GM10248 (cell line): ENCODE measurements around the gene HELZ2.

Experiments used
- CTCF ChIA-PET: fragments of 300-600 bp; sonication (Branson Sonifier 250); formaldehyde crosslinking; extraction: SDS; loops from one replicate; lab custom pipeline; 2021; ENCODE audit warnings: antibody characterized with exemption; lab: Yijun Ruan, JAX
- POLR2A ChIA-PET: fragments of 350-650 bp; sonication (Branson Sonifier 250); formaldehyde crosslinking; extraction: SDS; loops from one replicate; lab custom pipeline; 2020; ENCODE audit warnings: antibody characterized with exemption; lab: Yijun Ruan, JAX
- DNase-seq: peaks from one replicate; pipeline ENCODE4 v3.0.0; 2012; ENCODE audit errors: extremely low spot score
- TF ChIP-seq, protein P1 (sequence below): IDR thresholded peaks from 2 replicates; pipeline ENCODE4 v1.5.1; 2012; ENCODE audit warnings: mild to moderate bottlenecking, low read depth; ENCODE audit errors: extremely low read depth, missing control alignments, control extremely low read depth

Gene HELZ2

DNA sequence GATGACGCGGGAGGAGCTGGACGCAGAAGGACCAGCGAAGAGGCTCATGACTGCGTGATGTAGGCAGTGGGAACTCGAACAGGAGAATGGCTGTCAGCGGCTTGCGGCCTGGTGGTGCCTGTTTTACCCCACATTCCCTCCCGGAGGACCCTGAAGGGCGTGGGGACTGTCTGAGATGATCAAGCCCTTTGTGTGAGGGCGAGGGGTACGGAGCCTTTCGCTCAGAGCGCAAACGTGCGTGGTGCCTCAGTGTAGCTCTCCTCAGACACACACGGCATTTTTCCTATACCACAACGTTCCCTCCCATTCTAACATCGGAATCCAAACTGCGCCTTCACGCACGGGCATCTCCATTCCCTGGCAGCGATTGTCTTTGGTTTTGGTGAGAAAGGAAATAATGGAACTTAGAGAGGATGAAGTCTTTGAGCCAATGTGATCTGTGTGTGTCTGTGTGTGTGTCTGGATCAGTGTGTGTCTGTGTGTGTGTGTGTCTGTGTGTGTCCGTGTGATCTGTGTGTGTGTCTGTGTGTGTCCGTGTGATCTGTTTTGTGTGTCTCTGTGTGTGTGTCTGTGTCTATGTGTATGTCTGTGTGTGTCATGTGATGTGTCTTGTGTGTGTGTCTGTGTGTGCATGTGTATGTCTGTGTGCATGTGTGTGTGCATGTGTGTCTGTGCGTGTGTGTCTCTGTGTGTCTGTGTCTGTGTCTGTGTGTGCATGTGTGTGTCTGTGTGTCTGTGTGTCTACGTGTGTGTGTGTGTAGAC is 42.2 kb downstream of the HELZ2 start:
- no peak for DNase-seq
- POLR2A ChIA-PET: interaction anchor here (0.5 to 0.6 kb wide), 2 partner anchors 12 to 100 kb away, joined by 3 to 5 read pairs; no protein-coding TSS in a partner anchor
- CTCF ChIA-PET: interaction anchor here (1.3 kb wide), 1 partner anchor 10 kb away, joined by 3 read pairs; no protein-coding TSS in a partner anchor
- TF ChIP-seq, protein P1, sequence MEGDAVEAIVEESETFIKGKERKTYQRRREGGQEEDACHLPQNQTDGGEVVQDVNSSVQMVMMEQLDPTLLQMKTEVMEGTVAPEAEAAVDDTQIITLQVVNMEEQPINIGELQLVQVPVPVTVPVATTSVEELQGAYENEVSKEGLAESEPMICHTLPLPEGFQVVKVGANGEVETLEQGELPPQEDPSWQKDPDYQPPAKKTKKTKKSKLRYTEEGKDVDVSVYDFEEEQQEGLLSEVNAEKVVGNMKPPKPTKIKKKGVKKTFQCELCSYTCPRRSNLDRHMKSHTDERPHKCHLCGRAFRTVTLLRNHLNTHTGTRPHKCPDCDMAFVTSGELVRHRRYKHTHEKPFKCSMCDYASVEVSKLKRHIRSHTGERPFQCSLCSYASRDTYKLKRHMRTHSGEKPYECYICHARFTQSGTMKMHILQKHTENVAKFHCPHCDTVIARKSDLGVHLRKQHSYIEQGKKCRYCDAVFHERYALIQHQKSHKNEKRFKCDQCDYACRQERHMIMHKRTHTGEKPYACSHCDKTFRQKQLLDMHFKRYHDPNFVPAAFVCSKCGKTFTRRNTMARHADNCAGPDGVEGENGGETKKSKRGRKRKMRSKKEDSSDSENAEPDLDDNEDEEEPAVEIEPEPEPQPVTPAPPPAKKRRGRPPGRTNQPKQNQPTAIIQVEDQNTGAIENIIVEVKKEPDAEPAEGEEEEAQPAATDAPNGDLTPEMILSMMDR: no peak

DNA sequence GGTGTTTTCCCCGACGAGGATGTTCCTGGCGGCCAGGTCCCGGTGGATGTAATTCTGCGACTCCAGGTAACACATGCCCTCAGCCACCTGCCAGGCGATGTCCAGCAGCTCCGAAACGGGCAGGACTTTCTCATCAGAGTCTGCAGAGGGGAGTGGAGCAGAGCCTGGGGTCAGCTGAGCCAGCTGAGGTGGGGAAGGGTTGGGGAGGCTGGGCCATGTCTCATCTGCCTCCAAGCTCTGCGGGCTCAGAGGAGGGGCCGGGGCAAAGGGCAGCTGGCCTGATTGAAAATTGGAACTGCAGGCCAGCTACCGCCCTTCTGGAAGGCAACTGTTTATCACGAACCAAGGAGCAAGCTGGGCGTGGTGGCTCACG is 43.3 kb downstream of the HELZ2 start:
- TF ChIP-seq, protein P1: no peak
- POLR2A ChIA-PET: no interaction called here
- DNase-seq: no peak
- CTCF ChIA-PET: no interaction called here

DNA sequence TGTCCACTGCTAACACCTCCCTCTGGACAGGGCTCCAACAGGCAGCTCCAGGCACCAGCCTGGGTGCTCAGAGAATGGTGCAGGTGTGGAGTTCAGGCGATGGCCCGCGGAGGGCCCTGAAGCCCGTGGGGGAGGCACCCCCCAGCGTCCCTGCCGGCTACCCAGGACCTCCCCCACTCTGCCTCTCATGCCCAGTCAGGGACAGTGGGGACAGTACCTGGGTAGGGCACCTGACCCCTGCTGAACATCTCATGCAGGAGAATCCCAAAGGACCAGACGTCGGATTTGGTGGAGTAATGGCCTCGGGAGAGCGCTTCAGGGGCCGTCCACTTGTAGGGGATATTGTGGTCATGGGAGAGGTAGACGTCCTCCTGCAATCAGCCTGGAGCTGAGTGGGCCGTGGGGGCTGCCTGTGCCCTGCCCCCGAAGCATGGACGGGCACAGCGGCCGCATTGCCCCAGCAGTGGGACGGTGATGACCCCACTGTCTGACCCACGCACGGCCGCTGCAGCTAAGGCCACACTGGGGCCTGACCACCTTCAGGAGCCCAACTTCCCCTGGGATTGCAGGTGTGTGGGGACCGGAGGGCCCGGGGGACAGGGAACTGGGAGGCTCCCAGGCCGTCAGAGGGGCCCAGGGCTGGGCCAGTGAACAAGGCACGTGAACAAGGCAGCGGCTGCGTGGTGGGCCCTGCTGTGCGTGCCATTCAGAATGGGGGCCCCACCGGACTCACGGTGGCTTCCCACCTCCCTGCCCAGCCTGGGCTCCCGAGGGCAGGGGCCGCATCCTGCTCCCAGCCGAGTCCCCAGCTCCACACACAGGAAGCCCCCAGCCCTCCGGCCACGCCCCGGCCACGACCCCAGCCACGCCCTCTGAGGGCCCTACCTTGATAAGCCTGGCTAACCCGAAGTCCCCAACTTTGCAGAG is 43.9 kb downstream of the HELZ2 start:
- POLR2A ChIA-PET: no interaction called here
- DNase-seq: no peak
- CTCF ChIA-PET: interaction anchor here (1.3 to 3.3 kb wide), 2 partner anchors 8 to 9 kb away, joined by 3 to 17 read pairs; partner anchors contain the start of genes PPDPF and PTK6
- TF ChIP-seq, protein P1: no peak

DNA sequence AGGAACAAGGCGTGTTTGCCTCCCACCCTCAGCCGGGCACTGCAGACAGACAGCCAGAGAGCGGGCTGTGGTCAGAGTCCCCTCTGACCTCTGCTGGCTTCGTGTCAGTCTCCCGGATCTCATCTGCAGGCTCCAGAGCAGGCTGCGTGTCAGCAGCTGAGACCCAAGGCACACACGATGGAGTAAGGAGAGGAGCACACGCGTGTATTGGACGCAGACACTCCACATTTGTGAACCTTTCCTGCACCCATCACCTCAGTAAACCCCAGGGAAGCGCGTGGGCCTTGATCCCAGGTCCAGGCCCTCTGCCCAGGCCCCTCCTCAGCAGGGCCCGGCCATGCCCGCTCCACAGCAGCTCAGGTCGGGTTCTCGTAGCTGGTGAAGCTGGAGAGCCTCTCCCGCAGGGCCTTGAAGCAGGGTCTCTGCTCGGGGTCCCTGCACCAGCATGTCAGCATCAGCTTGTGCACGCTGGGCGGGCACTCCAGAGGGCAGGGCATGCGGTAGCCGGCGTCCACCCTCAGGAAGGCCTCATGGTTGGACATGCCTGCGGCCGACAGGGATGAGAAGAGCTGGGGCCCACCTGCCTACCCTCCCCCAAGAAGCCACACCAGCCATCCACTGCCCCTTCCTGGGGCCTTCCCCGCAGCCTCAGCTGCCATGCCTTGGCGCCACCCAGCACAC is 44.7 kb downstream of the HELZ2 start:
- CTCF ChIA-PET: interaction anchor here (1.3 to 3.3 kb wide), 3 partner anchors 8 to 335 kb away, joined by 3 to 17 read pairs (median 4); partner anchors contain the start of genes PPDPF, PTK6 and TPD52L2
- no peak for DNase-seq
- TF ChIP-seq, protein P1: no peak
- POLR2A ChIA-PET: interaction anchor here (0.5 kb wide), 1 partner anchor 262 kb away, joined by 3 read pairs; no protein-coding TSS in a partner anchor

DNA sequence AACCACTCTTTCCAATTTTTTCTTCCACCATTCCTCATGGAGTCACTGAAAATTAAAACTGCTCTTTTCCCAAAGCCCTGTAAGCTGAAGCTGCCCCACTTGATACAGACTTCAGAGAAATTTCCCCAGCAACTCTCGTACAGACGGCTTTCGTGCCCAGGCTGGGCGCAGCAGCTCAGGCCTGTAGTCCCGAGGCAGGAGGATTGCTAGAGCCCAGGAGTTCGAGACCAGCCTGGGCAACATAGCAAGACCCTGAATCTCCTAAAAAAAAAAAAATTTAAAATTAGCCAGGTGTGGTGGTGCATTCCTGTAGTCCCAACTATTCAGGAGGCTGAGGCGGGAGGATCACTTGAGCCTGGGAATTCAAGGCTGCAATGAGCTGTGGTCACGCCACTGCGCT is 46.9 kb downstream of the HELZ2 start:
- DNase-seq: no peak
- TF ChIP-seq, protein P1: no peak
- POLR2A ChIA-PET: interaction anchor here (0.6 to 0.8 kb wide), 2 partner anchors 24 to 242 kb away, joined by 3 read pairs; no protein-coding TSS in a partner anchor
- CTCF ChIA-PET: interaction anchor here (3.3 kb wide), 1 partner anchor 11 kb away, joined by 17 read pairs; the partner anchor contains the start of gene PTK6
